Activated T-cell treated with anti-CD3 and anti-CD28 coated beads, Interleukin-2, amount 50 U/mL, for 1 hour (primary cell): ENCODE results near the gene SLC43A1.
"Not testable (repeated sequence)": the region's sequence is repeated elsewhere in the genome, so short reads cannot be mapped to it uniquely, and the experiment has no call there.

Experiments
- DNase-seq: peaks from one replicate; pipeline ENCODE4 v3.0.0-alpha.2; 2020

SLC43A1 gene

DNA sequence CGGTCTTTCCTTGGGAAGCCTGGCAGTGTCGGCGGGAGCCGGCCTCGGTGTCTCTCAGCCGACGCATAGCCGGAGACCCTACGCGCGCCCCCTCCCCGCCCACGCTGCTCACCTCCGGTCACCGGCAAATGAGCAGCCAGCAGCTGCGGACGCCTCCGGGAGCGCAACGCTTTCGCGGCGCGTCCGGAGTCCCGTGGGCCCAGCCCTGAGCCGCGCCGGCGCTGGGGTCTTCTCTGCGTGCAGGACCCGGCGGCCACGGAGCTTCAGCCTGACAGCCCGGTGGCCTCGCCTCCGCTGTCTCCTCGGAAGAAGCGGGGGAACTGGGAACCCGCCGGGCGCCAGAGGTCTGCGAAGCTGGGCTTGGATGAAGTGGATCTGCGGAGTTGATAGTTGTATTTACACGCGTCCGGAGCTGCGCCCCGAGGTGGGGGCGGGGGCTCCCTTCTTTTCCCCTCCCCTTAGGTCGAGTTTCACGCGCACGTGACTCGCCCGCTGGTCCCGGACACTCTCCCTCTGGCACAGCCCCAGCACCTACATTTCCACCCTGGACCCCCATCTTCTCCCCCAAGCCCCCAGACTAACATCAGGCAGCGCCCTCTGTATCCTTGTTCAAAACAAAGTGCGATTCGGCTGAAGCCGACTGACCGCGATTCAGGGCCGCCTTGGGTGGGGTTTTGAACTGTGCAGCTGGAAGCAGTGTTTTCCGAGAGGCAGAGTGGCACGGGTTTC, at the start of gene SLC43A1:
Gene SLC43A1, minus strand, starts transcription at position 371 of the 729 bp plus-strand sequence. CDS start 1,591 bp downstream, outside the sequence.
- peak; percentile 31 for DNase-seq

DNA sequence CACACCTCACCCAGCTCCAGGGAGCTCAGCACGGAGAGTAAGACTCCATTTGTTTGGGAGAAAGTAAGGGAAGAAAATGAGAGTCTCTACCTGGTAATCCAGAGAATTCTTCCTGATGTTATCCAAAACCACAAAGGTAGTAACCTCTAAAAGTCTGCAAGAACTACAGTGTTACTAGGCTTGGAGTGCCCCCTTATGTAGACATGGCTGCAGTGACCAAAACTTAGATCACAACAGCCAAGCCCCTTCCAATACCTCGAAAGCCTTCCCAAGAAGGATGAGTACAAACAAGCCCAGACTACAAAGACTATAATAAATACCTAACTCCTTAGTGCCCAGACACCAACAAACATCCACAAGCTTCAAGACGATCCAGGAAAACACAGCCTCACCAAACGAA, 47.1 kb upstream of the SLC43A1 start:
- DNase-seq, result no peak

DNA sequence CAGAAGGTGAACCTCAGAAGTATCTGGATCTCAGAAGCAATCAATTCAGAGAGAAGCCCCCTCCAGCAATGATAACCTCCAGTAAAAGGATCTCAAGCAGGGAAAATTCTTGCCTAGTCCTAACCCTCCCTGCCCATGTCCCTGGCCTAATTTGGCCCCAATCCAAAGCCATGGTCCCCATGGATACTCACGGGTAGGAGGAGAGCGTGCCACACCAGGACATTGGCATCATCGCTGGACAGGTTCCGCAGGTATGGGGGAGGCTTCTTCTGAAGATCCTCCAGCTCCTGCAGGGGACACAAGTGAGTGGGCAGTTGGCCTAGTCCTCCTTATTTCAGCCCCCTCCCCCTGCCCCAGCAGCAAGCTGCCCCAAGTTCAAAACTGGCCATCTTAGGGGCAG, 44.6 kb upstream of the SLC43A1 start:
- DNase-seq, result no peak

DNA sequence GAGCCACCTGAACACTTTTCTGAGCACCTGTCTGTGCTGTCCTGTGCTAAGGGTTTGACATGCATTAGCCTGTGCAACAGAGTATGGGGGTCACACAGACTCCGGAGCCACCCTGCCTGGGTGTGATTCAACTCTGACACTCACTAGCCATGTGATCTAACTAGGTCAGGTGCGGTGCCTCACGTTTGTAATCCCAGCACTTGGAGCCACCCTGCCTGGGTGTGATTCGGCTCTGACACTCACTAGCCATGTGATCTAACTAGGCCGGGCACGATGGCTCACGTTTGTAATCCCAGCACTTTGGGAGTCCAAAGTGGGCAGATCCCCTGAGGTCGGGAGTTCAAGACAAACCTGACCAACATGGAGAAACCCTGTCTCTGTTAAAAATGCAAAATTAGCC, 40.5 kb upstream of the SLC43A1 start:
- no peak for DNase-seq

DNA sequence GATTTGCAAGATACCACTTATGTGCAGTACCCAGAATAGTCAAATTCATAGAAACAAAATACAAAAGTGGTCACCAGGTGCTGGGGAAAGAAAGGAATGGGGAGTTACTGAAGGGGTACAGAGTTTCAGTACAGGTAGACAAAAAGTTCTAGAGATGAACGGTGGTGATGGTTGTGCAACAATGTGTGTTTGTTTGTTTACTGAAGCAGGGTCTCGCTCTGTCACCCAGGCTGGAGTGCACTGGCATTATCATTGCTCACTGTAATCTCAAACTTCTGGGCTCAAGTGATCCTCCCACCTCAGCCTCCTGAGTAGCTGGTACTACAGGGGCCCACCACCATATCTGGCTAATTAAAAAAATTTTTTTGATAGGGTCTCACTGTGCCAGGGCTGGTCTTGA, 39.9 kb upstream of the SLC43A1 start:
- DNase-seq, result no peak

DNA sequence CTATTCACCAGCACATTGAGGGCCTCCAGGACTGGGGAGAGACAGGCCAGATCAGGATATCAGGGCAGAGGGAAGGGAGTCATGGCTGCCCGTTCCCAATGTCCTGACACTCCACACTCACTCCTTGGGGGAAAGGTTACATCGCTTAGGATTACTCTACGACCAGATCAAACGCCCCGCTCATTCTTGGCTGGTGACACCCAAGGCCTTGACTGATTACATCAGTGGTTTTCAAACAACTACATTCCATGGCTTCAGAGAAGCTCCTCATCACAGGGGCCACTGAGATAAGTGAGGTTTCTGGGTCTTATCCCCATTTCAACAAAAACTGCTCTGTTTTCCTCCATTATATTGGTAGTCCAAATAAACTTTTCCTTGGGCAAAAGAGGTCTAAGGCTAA, 37.0 kb upstream of the SLC43A1 start:
- no peak for DNase-seq

DNA sequence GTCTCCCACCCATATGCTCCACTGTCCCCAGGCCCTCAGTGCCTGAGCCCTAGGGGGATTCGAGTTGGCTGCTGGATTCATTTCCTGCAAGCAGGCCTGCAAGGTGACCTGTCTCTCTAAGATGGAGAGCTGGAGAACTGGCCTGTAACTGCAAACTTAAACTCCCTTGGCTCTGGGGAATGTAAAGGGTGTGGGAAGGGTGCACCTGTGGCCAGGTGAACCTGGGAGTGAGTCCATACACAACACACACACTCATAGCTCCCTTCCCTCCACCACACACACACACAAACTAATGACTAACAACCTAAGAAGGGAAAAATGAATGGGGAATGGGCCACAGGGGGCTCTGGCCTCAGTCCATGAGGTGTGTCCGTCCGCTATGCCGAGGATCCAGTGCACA, 36.4 kb upstream of the SLC43A1 start:
- DNase-seq, result no peak

DNA sequence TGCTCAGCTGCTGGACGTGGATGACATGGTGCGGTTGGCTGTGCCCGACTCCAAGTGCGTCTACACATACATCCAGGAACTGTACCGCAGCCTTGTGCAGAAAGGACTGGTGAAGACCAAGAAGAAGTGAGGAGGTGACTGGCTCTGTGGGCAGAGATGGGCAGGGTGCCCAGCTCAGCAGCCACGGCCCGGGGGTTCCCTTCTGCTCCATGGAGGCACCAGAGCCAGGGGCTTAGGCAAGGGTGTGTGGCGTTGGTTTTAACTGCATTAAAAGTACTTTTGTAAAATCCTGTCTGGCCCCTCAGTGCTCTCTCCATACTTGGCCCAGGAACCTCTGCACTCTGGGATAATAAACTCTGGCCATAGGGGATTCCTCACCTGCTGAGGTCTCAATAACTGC, 34.5 kb upstream of the SLC43A1 start:
- no peak for DNase-seq

DNA sequence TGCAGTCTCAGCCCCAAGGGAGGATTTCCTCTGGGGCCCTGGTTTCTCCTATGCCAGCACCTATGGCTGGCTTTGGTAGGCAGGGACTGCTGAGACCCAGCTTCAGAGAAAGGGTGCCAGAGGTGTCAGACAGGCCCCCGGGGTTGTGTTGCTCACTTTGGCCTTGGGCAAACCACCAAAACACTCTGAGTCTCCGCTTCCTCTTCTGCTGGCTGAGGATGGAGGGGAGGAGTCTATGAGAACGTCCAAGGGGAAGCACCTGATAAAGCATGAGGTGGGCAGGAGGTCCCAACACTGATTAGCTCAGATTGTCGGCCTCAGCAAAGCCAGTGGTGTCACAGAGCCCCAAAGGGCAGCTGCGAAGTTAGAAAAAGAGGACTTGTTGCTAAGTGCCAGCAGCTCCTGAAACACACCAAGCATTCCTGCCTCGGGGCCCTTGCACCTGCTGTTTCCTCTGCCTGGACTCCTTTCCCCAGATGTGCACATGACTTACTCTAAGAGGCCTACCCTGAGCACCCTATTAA, 32.4 kb upstream of the SLC43A1 start:
- no peak for DNase-seq

DNA sequence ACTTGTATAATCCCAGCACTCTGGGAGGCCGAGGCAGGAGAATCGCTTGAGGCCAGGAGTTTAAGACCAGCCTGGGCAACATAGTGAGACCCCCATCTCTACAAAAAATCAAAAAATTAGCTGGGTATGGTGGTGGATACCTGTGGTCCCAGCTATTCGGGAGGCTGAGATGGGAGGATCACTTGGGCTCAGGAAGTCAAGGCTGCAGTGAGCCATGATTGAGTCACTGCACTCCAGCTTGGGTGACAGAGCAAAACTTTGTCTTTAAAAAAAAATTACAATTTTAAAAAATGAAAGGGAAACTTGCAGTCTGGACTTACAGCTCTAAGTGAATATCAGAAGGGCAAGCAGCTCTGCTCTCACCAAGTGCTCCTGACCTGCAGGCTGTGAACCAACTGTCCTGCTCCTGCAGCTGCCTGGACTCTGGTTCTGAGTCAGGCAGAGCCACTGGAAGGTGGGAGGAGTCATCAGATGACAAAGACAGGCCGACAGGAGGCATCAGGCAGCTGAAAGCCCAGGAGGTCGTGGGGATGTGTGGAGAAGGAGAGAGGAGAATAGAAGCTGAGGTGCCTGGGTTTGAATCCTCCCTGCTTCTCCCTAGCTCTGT, 31.5 kb upstream of the SLC43A1 start:
- DNase-seq, result no peak

DNA sequence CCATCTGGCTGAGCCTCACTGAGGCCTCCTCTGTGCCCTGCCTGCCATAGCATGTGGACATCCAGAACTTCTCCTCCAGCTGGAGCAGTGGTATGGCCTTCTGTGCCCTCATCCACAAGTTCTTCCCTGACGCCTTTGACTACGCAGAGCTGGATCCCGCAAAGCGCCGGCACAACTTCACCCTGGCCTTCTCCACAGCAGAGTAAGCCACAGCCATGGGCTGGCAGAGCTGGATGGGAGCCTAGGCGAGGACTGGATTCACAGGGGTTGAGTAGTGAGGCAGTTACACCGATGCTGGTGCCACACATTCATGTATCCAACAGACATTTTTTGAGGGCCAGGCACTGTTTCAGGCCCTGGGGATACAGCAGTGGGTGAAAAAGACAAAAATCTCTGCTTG, 30.9 kb upstream of the SLC43A1 start:
- DNase-seq, result no peak

DNA sequence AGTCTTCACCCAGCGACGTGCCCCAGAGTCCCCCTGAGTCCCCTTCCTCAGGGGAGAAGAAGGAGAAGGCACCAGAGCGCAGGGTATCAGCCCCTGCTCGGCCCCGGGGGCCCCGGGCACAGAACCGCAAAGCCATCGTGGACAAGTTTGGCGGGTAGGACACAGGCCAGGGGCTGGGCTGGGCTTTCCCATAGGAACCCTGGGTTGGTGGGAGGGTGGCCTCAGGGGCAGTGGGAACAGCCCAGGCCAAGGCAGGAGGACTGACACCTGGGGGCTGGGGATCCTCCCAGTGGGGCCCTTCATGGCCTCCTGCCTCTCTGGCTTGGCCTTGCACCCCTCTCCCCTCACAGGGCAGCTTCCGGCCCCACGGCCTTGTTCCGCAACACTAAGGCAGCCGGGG, 30.4 kb upstream of the SLC43A1 start:
- no peak for DNase-seq

DNA sequence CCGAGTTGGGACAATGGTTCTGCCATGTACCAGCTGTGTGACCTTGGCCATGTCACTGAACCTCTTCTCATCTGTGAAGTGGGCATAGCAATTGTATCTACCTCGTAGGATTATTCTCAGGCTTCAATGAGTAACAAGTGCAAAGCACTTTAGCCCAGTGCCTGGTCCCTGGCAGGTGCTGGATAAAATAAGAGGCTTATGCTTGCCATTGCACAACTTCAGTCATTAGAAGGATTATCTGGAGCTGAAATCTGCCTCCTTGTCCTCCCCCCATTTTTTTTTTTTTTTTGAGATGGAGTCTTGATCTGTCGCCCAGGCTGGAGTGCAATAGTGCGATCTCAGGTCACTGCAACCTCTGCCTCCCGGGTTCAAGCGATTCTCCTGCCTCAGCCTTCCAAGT, 29.1 kb upstream of the SLC43A1 start:
- DNase-seq, result no peak

DNA sequence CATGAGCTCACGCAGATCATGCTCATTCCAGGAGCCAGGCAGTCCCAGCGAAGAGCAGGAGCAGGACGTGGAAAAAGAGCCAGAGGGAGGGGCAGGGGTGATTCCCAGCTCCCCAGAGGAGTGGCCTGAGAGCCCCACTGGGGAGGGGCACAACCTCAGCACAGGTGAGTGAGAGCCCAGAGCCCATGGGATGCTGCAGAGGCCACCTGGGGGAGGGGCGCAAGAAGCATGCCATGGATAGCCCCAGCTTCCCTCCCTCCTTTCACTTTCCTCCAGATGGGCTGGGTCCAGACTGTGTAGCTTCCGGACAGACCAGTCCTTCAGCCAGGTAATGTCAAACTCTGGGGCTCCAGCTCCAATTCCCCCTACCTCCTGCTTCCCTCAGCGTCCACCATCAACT, 28.1 kb upstream of the SLC43A1 start:
- no peak for DNase-seq

DNA sequence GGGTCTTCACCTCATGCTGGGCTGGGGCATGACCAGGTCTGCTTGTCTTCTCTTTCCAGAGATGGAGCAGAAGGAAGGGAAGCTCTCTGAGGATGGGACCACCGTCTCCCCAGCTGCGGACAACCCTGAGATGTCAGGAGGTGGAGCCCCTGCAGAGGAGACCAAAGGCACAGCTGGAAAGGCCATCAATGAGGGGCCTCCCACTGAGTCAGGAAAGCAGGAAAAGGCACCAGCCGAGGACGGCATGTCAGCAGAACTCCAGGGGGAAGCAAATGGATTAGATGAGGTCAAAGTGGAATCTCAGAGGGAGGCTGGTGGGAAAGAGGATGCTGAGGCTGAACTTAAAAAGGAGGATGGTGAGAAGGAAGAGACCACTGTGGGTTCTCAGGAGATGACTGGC, 27.1 kb upstream of the SLC43A1 start:
- no peak for DNase-seq

DNA sequence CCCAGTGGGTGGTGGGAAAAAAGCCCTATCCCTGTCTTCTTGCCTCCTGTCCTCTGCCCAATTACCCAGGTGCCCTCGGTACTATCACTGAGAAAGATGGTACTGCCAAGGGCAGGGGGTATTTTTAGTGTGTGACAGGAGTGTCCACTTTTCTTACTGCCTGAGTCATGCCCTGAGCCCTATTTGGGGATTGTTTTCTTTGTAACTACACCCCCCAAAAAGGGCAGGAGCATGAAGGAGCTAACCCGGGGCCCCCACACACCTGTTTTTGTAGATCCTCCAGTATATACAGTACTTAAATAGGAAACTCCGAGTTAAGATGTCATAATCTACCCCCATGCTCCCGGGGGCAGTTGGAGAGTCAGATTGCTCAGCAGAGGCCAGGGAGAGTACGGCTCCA, 25.7 kb upstream of the SLC43A1 start:
- no peak for DNase-seq

DNA sequence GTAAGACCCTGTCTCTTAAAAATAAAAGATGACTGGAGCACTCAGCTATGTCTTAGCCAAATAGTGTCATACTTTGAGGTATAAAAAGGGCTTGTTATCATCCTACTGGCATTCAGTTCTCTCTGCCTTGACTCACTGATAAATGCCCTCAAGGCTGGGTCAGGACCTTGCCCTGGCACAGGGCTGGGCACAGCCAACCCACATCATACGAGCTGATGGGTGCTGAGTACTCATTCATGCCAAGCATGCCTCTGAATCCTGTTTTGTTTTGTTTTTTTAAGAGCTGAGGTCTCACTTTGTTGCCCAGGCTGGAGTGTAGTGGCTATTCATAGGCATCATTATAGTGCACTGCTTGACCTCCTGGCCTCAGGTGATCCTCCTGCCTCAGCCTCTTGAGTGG, 23.8 kb upstream of the SLC43A1 start:
- no peak for DNase-seq

DNA sequence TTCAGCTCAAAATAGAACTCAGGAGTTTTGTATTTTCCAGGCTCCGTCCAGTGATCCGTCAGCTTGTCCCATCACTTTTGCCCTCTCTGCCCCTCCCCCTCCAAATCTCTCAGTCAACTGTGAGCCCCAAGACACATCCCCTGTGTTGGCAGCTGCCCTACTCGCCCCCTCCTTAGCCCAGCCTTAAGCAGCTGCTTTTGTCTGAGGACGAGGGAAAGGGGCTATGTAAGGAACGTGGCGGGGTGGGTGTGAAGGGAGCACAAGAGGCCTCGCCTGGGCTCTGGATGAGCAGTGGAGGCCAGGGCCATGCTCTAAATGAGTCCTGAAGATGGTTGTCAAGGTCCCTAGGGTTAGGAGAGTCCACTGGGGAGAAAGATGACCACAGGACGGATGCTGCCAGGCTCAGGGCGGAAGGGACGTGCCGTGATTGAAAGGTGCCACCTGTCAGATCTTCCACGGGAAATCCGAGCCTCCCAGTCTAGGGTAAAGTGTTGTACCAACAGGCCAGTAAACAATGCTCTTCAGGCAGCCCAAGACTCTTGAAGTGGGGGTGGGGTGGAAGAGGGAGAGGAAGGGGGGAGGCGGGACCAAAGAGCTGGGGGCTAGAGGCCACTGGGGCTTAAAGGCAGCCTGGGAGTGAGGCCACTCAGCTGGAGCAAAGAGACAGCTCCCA, 21.6 kb upstream of the SLC43A1 start, which contains the start of gene SMTNL1:
Gene SMTNL1, plus strand, starts transcription at position 649 of the 673 bp plus-strand sequence. CDS start 5,048 bp downstream, outside the sequence.
- DNase-seq, result no peak

DNA sequence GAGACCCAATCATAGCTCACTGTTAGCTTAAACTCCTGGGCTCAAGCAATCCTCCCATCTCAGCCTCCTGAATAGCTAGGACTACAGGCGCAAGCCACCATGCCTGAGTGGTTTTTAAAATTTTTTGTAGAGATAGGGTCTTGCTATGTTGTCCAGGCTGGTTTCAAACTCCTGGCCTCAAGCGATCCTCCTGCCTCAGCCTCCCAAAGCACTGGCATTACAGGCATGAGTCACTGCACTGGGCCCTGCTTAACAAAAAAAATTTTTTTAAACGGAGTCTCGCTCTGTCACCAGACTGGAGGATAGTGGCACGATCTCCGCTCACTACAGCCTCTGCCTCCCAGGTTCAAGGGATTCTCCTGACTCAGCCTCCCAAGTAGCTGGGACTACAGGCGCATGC, 18.9 kb upstream of the SLC43A1 start:
- DNase-seq, result not testable (repeated sequence)

DNA sequence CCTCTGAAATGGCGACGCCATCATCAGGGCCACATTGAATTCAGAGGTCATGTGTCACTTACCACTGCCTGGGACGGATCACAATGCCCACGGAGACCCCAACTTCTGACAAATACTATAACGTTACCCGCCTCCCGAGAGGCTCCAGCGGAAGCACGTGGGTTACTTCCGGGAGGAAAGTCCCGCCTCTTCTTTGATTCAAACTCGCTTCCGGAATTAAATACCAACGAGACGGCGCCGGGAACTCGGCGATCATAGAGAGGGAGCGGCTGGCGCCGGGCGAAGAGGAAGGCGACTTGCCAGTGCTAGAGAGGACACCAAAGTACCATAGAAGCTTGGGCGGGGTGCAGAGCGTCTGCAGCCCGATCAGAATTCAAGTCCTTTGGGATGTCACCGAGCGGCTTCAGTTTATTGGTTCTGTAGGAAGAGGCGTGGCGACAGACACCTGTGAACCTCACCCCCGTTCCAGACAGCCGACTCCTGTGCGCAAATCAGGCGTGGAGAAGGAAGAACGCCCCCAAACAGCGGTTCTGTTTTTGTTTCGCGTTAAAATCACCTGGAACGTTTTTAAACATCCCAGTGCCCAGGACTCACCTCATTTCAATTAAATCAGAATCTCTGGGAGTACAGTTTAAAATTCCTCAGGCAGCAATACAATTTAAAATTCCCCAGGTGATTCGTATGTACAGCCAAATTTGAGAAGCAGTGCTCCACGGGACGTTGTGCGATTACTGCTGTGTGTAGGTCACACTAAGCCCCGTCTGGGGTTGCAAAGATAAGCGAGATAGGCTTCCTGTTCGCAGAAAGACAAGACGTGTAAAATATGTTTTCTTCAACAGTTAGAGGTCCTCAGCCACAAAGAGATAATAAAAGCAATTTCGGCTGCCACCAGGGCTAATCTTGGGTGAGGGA, 15.3 kb upstream of the SLC43A1 start, which contains the start of gene TIMM10:
Gene TIMM10, minus strand, starts transcription at position 159 of the 912 bp plus-strand sequence. CDS start 565 bp downstream, outside the sequence.
- peak; percentile 87 for DNase-seq

DNA sequence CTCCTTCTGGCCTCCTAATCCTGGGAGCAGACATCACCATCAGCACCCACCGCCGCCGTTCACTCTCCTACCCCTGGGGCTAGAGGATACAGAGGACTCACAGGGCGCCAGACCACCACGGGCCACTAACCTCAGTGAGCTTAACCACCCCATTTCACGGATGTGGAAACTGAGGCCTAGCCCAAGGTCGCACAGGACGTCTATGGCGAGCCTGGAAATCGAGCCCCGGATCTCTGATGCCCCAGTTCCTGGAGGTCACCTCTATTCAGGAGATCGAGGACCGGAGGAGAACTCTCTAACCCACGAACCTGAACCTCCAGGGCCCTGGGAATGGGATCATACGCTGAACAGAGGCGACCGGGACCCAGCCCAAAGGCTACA, 14.7 kb upstream of the SLC43A1 start:
- DNase-seq, result no peak

DNA sequence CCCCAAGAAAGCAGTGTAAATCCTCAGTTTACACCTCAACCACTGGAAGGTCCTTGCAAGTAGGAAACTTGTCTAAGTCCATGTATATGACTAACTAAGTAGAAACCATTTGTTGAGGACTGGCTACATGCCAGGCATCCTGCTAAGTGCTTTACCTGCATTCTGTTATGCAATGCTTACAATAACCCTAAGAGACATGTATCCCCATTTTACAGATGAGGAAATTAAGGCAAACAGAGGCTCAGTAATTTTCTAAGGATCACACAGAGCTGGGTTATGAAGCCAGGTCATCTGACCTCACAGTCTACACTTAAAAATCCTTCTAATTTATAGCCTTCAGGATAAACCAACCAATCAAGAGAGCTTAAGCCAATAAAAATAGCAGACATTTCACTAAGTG, 13.5 kb upstream of the SLC43A1 start:
- no peak for DNase-seq
